ENCODE results near the gene SRRM2.
A peak's percentile ranks its signal among the peaks of the same experiment; 100 is the strongest.

SRRM2 gene

GRCh38 chr16:2798723-2799204 lies 46.3 kb downstream of the SRRM2 start:
- no peak for DNase-seq (ENCODE audit: low read depth in 2 of 2)

- no peak for DNase-seq (ENCODE audit: low read depth in 2 of 2)
These were observed 46.9 kb downstream of the SRRM2 start for GRCh38 chr16:2799205-2799858.

- no peak for DNase-seq (ENCODE audit: low read depth in 2 of 2)
These were observed 47.4 kb downstream of the SRRM2 start for GRCh38 chr16:2799859-2800226.

- no peak for DNase-seq (ENCODE audit: low read depth in 2 of 2)
These were observed 51.2 kb downstream of the SRRM2 start for GRCh38 chr16:2803545-2804195.

GRCh38 chr16:2804728-2805127 lies 52.3 kb downstream of the SRRM2 start:
- DNase-seq (ENCODE audit: low read depth in 2 of 2), result no peak

- no peak for DNase-seq (ENCODE audit: low read depth in 2 of 2)
These were observed 53.8 kb downstream of the SRRM2 start for GRCh38 chr16:2806286-2806685.

- DNase-seq (ENCODE audit: low read depth in 2 of 2), result no peak
These were observed 55.7 kb downstream of the SRRM2 start for GRCh38 chr16:2808181-2808580.

GRCh38 chr16:2809149-2809760 lies 56.8 kb downstream of the SRRM2 start:
- no peak for DNase-seq (ENCODE audit: low read depth in 2 of 2)

GRCh38 chr16:2810651-2811050 lies 58.2 kb downstream of the SRRM2 start:
- no peak for DNase-seq (ENCODE audit: low read depth in 2 of 2)

GRCh38 chr16:2811703-2812471 lies 59.4 kb downstream of the SRRM2 start:
- no peak for DNase-seq (ENCODE audit: low read depth in 2 of 2)

GRCh38 chr16:2813771-2814221 lies 61.4 kb downstream of the SRRM2 start:
- DNase-seq (ENCODE audit: low read depth in 2 of 2), result no peak

- no peak for DNase-seq (ENCODE audit: low read depth in 2 of 2)
These were observed 62.3 kb downstream of the SRRM2 start for GRCh38 chr16:2814551-2815298.

- DNase-seq (ENCODE audit: low read depth in 2 of 2), result no peak
These were observed 62.9 kb downstream of the SRRM2 start for GRCh38 chr16:2815299-2815771.

GRCh38 chr16:2816751-2817339 lies 64.4 kb downstream of the SRRM2 start, which contains the start of gene PRSS21:
Gene PRSS21, plus strand, starts transcription at chr16:2817237. Its CDS starts 32 bp downstream, at chr16:2817269.
- DNase-seq (ENCODE audit: low read depth in 2 of 2), result peak in 1 of 2 donors; percentile 32

GRCh38 chr16:2817340-2818271 lies 65.2 kb downstream of the SRRM2 start:
- DNase-seq (ENCODE audit: low read depth in 2 of 2), result no peak

GRCh38 chr16:2818272-2818876 lies 65.9 kb downstream of the SRRM2 start:
- DNase-seq (ENCODE audit: low read depth in 2 of 2), result no peak

GRCh38 chr16:2819179-2819938 lies 66.9 kb downstream of the SRRM2 start:
- DNase-seq (ENCODE audit: low read depth in 2 of 2), result no peak

Data from stimulated activated CD8-positive, alpha-beta memory T cell treated with anti-CD3 and anti-CD28 coated beads, Interleukin-2, amount 100 ng/mL, for 48 hours (primary cell).